GM18907 (cell line): ENCODE data around the gene PRKAG2.

Experiments used
- ATAC-seq: cut with Tn5 transposase; IDR thresholded peaks from one replicate; pipeline ENCODE4 v1.9.1; 2021; ENCODE audit warnings: mild to moderate bottlenecking, moderate library complexity; ENCODE audit not compliant: unreplicated experiment

PRKAG2 gene

GRCh38 chr7:151776446-151776845 is 100.5 kb downstream of the PRKAG2 start:
- no peak for ATAC-seq

- ATAC-seq = no peak
These were observed 101.1 kb downstream of the PRKAG2 start for GRCh38 chr7:151775547-151776443.

- no peak for ATAC-seq
These were observed 102.0 kb downstream of the PRKAG2 start for GRCh38 chr7:151774951-151775350.

DNA sequence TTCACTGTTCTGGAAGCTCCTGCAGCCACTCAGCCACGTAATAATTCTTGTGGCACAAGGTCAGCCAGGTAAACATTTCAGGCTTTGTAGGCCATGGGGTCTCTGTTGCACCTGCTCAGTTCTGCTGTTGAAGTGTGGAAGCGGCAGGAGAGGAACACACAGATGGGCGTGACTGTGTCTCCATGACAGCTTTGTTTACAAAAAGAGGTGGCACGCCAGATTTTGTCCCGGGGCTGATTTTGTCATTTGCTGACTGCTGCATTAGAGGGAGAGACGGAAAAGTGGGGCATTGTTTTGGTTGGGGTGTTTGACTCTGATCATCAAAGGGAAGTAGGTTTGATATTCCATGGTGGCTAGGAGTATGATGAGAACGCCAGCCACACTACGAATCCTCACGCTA is 103.1 kb downstream of the PRKAG2 start:
- ATAC-seq = no peak

DNA sequence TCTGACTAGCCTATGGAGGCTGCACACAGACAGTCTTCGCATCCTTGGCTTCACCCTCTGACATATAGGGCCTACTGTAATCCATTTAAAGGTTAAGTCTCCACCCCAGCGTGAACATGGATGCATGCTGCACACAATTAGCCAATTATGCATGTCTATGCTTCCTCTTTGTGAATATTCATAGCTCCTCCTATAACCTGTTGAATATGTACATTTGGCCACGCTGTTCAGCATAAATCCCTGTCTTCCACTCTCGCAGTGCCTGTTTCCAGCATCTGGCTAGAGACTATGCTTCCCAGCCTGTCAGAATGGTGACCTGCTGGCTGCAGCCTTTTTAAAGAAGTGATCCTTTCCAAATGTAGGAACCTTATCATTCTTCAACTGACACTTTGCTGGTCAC is 106.7 kb downstream of the PRKAG2 start:
- ATAC-seq = no peak

DNA sequence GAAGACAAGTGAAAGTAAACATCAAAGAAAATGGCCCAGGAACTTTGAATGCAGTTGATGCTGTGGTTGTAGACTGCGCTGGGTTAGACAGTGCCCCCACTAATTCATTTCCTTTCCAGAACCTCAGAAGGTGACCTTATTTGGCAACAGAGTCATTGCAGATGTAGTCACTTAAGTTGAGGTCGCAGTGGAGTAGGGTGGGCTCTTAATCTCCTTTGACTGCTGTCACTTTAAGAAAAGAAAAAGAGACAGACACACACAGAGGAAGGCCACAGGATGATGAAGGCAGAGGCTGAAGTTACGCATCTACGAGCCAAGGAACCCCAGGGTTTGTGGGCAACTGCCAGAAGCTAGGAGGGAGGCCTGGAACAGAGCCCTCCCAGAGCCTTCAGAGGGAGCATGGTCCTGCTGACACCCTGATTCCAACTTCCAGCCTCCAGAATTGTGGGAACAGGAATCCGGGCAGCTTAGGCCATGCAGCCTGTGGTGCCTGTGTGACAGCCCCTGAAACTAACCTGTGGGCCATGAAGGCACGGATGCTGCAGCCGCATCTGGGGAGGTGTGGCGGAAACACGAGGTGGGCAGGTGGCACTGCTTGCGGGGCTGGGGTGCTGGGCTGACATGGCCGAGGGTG is 107.6 kb downstream of the PRKAG2 start:
- no peak for ATAC-seq

DNA sequence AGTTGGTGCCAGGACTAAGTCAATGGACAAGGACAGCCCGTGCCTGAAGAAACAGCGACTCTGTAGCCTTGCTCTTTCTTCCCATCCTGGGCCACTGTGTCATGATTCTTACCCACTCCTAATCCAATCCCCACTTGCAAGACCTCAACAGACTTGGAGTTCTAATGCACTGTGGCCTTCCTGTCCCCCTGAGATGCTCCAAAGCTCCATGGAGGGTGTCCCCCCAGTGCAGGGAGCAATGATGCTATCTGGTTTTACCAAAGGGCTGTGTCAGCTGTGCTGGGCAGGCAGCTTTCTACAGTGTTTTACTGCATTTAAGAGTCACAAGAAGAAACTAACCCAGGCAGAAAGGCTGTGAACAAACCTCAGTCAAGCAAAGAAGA is 108.1 kb downstream of the PRKAG2 start:
- no peak for ATAC-seq

GRCh38 chr7:151767557-151767956 is 109.4 kb downstream of the PRKAG2 start:
- ATAC-seq = no peak

- no peak for ATAC-seq
These were observed 112.6 kb downstream of the PRKAG2 start for GRCh38 chr7:151764056-151764920.

GRCh38 chr7:151763420-151763984 is 113.4 kb downstream of the PRKAG2 start:
- ATAC-seq = no peak

DNA sequence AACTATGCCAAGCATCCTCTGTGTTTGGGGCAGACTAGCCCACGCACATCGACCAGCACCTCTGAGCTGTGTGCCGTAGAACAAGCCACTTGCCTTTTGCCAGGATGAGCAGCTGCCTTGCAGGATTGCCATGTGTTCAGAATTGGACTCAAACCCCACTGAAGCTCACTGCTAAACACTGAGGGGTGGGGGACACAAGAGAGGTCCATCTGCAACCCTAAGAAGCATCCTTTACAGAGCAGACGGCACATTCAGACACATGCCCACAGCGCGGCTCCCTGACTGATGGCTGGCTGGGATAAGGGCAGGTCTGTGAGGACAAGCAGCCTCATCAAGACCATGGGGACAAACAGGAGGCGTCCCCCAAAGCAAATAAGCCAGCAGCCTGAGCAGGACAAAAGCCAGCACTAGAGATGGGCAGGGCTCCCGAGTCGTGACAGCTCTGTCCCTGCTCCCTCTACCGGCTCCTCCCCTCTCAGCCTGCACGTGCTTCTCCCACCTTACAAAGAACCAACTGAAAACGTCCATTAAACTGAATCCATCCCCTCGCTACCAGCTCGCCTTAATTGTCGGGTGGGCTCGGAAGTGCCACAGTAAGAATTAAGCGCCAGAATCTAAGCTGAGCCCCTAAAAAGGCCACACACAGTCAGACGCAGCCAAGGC is 114.2 kb downstream of the PRKAG2 start:
- ATAC-seq = no peak

DNA sequence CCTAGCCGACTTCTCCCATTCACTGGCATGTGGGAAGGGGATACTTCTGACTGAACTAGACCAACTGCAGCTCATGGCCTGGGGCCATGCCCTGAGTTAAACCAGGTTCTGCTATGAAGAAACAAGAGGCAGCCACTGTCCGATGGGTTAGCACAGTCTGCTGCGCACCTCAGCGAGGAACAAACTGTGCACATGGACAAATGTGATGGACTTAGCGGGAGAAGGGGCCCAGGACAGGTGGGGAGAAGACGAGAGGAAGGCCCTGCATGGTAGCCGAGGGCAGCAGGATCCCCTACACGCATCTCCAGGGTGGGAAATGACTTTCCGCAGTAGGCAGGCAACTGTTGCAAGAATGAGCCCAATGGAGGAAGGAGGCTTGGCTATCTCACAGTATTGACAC is 115.0 kb downstream of the PRKAG2 start:
- ATAC-seq = no peak

- ATAC-seq = no peak
These were observed 115.7 kb downstream of the PRKAG2 start for GRCh38 chr7:151761231-151761630.

DNA sequence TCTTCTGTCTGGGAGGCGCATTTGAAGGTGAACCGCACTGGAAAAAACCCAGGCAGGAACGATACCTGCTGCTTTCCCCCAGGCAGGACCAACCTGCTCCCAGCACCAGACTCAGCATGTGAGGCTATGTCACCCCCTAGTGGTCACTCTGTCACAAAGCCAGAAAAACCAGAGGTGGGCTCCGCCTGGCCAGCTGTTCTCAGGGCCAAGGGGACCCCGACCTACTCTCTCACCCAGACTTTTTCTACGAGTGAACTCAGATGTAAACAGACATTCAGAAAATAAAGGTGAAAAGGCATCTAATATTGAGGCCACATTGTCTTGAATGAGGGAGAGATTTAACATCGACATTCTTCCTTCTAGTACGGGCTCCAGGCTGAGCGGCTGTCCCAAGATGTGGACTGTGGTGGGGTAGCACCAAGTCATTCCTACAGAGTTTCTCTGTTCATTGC is 117.3 kb downstream of the PRKAG2 start:
- ATAC-seq = no peak

DNA sequence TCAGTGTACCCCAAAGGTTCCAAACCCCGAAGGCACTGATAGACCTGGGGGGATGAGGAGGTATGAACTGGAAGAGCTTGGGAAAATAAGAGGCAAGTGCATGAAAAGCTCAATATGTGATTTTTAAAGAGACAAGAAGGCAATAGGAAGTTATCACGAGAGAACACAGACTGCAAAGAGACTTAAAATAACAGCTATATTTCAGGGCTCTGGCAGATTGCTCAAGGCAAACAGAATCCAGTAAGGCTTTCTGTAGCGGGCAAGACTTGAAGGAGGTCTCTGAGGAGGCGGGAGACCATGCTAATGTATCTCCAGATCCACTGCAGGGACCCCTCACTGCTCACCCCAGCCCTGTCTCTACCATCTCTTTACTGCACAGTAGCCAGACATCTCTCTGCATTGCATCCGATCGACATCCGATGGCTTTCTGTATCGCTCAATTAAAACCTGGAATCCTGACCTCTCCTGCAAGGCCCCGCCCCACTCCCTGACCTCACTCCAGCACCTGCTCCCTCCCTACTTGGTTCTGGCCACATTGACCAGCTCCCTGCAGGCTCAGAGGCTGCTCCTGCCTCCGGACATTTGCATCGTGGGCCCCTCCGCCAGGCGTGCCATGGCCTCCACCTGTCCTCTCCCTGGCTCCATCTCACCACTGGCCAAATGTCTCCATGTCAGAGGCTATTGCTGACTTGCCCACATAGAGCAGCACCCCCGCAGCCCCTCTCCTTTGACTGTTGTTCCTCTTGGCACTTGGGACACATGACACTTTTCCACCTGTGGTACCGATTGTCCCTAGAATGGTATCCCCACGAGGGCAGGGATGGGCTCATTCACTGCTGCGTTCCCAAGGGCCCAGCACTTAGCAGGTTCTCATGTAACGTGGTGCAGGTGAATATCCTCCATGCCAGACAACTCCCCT is 118.0 kb downstream of the PRKAG2 start:
- no peak for ATAC-seq

DNA sequence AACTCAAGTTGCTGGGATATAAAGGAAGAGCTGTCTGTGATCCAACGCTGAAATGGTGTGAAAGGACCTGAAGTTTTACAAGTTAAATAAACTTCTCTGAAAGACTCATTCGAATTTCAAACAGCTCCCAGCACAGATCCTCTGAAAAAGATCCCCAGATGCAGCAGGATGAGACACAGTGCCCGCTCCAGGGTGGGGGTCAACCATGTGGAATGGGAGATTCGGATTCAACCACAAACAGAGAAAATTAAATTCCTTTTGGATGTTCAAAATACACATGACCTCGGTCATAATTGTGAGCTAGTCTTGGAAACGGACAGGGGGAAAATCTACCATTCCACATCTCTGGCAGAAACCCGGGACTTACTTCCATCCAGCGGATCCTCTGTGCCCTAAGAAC is 119.6 kb downstream of the PRKAG2 start:
- ATAC-seq = no peak

DNA sequence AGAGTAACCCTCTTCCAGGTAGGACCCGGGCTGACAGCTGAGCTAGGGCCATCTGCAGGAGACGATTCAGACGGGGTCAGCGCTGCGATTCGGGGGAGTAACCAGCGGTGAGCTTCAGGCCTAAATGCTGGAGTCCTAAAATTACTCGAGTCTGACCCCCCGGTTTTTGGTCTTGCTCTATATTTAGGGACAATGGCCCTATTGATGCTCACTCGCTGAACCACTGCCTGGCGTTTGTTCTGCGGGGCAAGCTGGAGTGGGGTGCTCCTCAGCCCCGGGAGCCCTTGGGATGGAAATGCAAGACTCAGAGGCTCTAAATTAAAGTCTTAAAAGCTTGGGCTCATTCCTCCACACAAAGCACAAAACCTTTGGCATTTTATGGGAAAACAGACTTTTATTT is 120.0 kb downstream of the PRKAG2 start:
- no peak for ATAC-seq

- peak; percentile 51 for ATAC-seq
These were observed 120.7 kb downstream of the PRKAG2 start for GRCh38 chr7:151756076-151756731.
